SU-DHL-6 (cell line): ENCODE data around the gene NUBPL.

Experiments
- CTCF ChIP-seq: fragments of 200-600 bp; sonication (generic); IDR thresholded peaks from one replicate; pipeline ENCODE4 v1.5.1; 2017; ENCODE audit warnings: antibody characterized with exemption, mild to moderate bottlenecking, low read length, moderate library complexity; ENCODE audit not compliant: insufficient read depth, poor library complexity, severe bottlenecking
- EZH2phosphoT487 ChIP-seq: fragments of 200-600 bp; sonication (generic), shearing (Covaris generic); conservative IDR thresholded peaks from 2 replicates; pipeline ENCODE4 v1.6.1; 2018; ENCODE audit warnings: mild to moderate bottlenecking, antibody characterized with exemption, low read length, moderate library complexity, mixed read lengths

GRCh38 chr14:31792726-31793125 lies 231.5 kb downstream of the NUBPL start:
- no peak for TF ChIP-seq CTCF
- no peak for TF ChIP-seq EZH2phosphoT487
